HG03159 (cell line): ENCODE data around the gene LAX1.
"Not testable (repeated sequence)": the region's sequence is repeated elsewhere in the genome, so short reads cannot be mapped to it uniquely, and the experiment has no call there.

Source experiments
- ATAC-seq: cut with Tn5 transposase; IDR thresholded peaks from one replicate; pipeline ENCODE4 v1.9.1; 2021; ENCODE audit warnings: mild to moderate bottlenecking, moderate library complexity; ENCODE audit not compliant: unreplicated experiment

LAX1 gene

GRCh38 chr1:203764105-203765028 is 616 bp upstream of the LAX1 start:
- peak; percentile 21 for ATAC-seq

DNA sequence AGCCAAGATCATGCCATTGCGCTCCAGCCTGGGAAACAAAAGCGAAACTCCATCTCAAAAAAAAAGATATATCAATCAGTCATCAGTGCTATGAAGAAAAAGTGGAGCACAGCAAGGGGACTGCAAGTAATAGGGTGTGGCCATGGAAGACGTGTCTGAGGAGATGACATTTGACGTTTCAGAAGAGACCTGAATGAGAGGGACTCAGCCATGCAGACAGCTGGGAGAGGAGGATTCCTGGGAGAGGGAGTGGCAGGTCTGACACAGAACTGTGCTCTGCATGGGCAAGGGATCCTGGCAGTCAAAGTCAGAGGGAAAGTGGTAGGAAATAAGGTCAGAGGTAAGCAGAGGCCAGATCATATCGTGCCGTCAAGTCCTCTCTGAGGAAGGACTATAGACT is 3.3 kb downstream of the LAX1 start:
- no peak for ATAC-seq

DNA sequence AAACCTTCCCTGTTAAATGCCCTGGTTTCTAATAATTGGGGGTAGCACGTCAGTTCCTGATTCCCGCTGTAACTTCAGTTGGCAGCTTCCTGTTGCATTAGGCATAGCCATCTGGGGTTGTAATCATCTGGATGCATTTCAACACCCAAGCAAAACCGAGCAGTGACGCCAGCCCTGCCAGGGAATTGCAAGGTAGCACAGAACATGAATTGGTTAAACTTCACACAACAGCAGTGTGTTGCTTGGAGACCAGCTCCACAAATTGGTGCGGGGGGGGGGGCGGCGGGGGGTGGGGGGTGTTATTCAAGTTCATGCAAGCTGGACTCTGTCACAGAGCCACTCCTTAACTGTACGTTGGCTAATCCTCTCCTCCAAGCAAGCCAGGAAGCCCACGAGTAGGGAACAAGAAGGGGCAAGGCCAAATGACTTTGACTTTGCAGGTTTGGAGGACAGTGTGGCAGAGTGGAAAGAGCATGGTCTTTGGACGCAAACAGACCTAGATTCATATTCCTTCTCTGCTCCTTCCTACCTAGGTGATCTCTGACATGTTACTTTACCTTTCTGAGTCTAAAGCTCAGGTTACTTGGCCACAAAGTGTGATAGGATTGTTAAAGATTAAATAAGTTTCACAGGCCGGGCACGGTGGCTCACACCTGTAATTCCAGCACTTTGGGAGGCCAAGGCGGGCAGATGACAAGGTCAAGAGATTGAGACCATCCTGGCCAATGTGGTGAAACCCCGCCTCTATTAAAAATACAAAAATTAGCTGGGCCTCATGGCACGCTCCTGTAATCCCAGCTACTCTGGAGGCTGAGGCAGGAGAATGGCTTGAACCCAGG is 4.7 kb downstream of the LAX1 start:
- no peak for ATAC-seq

- no peak for ATAC-seq
Measured at GRCh38 chr1:203771901-203772301, 6.9 kb downstream of the LAX1 start.

DNA sequence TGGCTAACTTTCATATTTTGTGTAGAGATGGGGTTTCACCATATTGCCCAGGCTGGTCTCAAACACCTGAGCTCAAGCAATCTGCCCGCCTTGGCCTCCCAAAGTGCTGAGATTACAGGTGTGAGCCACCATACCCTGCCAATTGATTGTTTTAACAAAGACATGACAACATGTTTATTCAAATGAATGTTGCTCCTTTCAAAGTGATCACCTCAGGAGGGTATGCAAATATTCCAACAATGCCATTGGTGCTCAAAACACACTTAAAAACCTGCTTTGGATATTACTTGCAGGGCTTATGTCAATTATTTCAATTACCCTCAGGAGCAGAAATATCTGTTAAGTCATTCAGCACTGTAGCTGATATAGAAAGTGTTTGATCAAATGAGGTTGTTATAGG is 7.9 kb downstream of the LAX1 start:
- ATAC-seq, result no peak

GRCh38 chr1:203776636-203777035 is 11.7 kb downstream of the LAX1 start:
- ATAC-seq, result no peak

DNA sequence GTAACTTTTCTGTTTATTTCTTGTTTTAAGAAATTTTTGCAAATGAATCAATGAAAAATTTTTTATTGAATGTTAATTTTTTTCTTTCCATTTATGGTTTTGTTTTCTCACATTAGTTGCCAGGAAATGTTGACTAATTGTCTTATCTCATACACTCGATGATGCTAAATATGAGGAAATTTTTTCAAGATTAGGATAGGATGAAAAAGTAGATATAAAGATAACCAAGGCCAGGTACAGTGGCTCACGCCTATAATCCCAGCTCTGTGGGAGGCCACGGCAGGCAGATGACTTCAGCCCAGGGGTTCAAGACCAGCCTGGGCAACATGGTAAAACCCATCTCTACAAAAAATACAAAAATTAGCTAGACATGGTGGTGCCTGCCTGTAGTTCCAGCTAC is 12.6 kb downstream of the LAX1 start:
- no peak for ATAC-seq

- no peak for ATAC-seq
Measured at GRCh38 chr1:203778146-203778545, 13.2 kb downstream of the LAX1 start.

GRCh38 chr1:203778789-203779188 is 13.8 kb downstream of the LAX1 start:
- no peak for ATAC-seq

- no peak for ATAC-seq
Measured at GRCh38 chr1:203781962-203782361, 17.0 kb downstream of the LAX1 start.

GRCh38 chr1:203789966-203790365 is 25.0 kb downstream of the LAX1 start:
- ATAC-seq, result no peak

- no peak for ATAC-seq
Measured at GRCh38 chr1:203791498-203791897, 26.5 kb downstream of the LAX1 start.

DNA sequence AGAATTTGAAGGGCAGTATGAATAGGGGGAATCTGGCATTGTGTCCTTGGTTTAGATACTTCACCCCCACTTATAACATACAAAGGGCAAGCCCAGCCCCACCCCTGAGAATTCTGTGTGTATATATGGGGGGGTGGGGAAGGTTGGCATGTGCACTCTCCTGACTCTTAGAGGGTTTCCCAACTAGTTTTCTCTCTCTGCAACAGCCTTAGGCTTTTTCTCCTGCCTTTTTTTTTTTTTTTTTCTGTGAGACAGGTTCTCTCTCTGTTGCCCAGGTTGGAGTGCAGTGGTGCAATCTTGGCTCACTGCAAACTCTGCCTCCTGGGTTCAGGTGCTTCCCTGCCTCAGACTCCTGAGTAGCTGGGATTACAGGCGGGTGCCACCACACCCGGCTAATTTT is 27.5 kb downstream of the LAX1 start:
- ATAC-seq, result no peak

DNA sequence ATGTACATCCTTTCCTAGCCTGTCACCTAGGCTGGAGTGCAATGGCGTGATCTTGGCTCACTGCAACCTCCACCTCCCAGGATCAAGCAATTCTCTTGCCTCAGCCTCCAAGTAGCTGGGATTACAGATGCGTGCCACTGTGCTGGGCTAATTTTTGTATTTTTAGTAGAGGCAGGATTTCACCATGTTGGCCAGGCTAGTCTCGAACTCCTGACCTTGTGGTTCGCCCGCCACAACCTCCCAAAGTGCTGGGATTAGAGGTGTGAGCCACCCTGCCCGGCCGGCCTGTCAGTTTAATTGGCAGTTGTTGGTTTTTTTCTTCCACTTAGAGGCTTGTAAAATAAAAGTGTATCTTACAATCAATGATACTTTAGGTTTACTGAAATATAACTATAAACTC is 28.6 kb downstream of the LAX1 start:
- ATAC-seq, result not testable (repeated sequence)

DNA sequence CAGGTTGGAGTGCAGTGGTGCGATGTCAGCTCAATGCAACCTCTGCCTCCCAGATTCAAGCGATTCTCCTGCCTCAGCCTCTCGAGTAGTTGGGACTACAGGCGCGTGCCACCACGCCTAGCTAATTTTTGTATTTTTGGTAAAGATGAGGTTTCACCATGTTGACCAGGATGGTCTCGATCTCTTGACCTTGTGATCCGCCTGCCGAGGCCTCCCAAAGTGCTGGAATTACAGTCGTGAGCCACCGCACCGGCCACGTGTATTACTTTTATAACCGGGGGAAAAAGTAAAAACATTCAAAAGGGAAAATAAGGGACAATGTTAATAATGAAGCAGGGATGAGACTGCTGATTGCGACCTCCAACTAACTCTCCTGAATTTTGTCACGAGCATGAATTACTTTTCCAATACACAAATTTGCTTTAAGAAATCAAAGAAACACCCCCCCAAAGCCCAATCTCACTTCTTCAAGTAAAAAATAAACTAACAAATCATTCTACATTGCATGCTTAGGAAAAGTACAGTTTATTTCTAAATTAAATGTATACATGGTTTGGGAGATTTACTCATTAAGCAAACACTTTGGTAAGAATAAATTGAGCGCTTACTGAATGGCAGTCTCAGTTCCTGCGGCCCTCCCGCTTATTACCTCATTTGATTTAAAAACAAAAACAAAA is 29.9 kb downstream of the LAX1 start:
- no peak for ATAC-seq

DNA sequence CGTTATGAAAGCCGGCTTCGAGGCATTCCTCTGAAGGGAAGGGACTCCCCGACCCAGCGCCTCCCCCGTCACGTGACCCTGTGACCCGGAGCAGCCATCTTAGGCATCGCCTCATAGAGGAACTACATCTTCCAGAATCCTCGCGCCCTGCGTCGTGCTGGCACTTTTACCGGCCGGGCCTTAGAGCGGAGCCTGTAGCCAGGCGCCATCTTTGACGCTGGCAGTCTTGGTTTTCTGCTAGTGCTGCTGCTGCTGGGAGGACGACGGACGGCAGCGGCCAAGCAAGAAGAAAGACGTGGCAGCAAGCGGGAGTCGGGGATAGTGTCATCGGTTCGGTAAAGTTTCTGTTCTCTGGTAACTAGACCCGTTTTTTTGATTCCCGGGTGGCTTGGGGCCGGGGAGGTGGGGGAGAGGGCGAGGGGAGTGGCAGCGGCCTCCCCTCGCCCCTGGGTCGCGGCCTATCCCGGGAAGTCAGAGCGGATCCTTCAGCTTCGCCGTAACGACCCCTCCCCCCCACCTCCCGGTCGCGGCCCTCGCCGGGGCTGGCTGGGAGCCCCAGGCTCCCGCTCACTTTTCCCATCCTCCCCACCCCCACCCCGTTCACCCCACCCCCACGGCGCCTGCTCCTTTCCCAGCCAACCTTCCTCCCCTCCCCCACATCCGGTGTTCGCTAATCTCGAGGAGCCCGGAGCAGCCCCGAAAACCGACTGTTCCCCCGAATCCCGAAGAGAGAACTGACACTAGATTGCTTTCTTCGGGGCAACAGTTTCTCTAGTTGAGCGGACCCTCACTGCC is 30.7 kb downstream of the LAX1 start, which contains the start of the genes ZBED6 and ZC3H11A:
Gene ZBED6 (plus strand): TSS at position 183 of the 795 bp plus-strand sequence. CDS start 1,900 bp downstream, outside the sequence.
Gene ZC3H11A (plus strand): TSS at position 183 of the 795 bp plus-strand sequence. CDS start 21,448 bp downstream, outside the sequence.
- ATAC-seq, result peak; percentile 95

DNA sequence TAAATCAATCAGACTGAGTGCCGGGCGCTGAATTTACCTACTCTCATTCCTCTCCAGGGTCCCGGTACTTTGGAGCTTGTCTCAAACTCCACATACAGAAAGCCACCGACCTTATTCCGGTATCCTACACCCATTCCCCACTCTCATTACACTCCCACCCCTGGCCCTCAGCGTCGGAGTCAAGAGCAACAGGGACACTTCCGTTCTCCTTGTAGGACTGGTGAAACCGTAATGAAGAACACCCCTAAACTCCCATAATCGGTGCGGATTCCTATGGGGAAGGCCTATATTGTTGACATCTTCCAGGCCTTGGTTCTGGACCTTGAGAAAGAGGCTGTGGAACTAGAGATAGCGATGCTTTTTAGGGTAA is 31.2 kb downstream of the LAX1 start:
- no peak for ATAC-seq

DNA sequence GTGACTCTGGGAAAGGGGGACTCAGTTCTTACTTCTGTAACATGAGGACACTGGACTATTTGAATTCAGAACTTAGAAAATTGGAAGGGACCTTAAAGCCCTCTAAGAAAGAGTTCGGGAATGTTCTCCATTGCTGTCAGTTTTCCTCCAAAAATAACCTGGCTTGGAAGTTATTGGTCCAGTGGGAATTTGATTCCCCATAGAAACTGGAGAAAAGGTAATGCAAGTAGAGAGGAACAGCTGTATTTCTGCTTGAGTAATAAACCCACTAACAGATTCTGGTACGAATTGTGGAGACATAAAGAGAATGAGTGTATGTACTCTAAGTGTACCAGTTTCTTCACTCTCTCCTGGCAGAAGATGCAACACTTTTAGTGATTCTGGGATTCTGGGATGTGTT is 32.2 kb downstream of the LAX1 start:
- ATAC-seq, result no peak

- ATAC-seq, result no peak
Measured at GRCh38 chr1:203797948-203798655, 33.1 kb downstream of the LAX1 start.

GRCh38 chr1:203799157-203799556 is 34.2 kb downstream of the LAX1 start:
- no peak for ATAC-seq
